GM19467 (cell line): ENCODE measurements around the gene RNF151.
"Not testable (repeated sequence)": the region's sequence is repeated elsewhere in the genome, so short reads cannot be mapped to it uniquely, and the experiment has no call there.

Experiments used
- ATAC-seq: cut with Tn5 transposase; IDR thresholded peaks from one replicate; pipeline ENCODE4 v1.9.1; 2021; ENCODE audit warnings: mild to moderate bottlenecking, moderate library complexity; ENCODE audit not compliant: unreplicated experiment

Gene RNF151, protein sequence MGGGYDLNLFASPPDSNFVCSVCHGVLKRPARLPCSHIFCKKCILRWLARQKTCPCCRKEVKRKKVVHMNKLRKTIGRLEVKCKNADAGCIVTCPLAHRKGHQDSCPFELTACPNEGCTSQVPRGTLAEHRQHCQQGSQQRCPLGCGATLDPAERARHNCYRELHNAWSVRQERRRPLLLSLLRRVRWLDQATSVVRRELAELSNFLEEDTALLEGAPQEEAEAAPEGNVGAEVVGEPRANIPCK

DNA sequence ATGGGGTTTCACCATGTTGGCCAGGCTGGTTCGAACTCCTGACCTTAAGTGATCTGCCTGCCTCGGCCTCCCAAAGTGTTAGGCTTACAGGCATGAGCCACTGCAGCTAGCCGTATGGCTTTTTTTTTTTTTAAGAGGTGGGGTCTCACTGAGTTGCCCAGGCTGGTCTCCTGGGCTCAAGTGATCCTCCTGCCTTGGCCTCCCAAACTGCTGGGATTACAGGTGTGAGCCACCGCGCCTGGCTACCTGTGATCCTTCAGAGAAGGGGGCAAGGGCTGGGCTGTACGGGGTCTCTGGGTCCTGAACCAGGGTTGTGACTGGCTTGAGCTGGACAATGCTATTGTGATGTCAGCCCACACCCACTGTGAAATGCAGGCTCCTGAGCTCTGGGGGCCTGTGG lies at the start of gene RNF151:
TSS of gene RNF151 (plus strand) at position 397 of the 400 bp plus-strand sequence. CDS start 26 bp downstream, outside the sequence.
- no peak for ATAC-seq

DNA sequence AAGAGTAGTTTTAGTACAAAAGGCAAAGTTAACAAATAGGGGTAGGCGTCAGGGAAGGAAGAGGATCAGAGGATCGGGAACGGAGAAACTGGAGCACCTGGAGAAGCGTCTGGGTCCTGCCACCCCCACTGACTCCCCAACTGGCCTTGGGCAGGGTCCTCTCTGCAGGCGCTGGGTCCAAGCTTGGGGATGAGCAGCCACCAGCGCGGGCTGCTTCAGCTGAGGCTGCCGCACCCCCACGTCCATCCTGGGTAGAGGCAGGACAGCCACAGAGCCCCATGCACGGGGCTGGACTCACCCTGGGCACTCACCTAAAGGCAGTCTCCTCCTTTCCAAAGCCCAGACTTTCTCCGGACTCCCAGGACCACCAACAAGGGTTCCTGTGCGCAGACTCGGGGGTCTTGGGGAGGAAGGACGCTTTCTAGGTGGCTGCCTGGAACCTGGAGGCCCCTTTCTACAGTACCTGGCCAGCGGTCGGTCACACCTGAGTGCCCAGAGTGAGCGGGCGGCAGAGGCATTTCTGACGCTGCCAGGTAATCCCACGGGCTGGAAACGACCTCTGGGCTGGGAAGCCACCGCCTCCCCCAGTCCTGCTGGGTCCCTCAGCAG lies 49.5 kb upstream of the RNF151 start:
- no peak for ATAC-seq

DNA sequence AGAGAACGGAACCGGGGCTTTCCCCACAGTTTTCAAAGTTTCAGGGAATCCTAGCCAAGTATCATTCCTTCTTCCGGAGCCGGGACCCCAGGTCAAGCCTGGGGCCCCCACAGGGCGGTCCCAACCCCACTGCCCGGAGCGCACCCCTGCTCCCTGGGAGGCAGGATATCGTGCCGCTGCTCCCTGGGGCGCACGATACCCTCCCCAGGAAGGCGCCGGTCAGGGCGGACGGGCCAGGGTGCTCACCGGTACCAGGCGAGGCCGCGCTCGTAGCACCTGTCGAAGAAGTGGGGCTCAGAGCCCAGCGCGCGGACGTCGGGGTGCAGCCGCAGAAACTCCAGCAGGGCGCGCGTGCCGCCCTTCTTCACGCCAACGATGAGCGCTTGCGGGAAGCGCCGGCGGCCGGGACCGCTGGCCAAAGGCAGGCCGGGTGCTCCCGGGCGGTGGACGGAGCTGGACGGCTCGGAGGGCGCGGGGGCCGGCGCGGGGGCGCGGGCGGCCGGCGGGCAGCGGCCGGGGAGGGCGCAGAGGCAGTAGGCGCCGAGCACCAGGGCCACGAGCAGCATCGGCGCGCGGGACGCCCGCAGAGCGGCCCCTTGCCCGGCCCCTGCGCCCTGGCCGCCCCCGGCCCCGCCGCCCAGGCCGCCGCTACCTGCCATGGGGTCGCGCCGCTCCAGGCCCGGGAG lies 48.8 kb upstream of the RNF151 start:
- ATAC-seq, result no peak

DNA sequence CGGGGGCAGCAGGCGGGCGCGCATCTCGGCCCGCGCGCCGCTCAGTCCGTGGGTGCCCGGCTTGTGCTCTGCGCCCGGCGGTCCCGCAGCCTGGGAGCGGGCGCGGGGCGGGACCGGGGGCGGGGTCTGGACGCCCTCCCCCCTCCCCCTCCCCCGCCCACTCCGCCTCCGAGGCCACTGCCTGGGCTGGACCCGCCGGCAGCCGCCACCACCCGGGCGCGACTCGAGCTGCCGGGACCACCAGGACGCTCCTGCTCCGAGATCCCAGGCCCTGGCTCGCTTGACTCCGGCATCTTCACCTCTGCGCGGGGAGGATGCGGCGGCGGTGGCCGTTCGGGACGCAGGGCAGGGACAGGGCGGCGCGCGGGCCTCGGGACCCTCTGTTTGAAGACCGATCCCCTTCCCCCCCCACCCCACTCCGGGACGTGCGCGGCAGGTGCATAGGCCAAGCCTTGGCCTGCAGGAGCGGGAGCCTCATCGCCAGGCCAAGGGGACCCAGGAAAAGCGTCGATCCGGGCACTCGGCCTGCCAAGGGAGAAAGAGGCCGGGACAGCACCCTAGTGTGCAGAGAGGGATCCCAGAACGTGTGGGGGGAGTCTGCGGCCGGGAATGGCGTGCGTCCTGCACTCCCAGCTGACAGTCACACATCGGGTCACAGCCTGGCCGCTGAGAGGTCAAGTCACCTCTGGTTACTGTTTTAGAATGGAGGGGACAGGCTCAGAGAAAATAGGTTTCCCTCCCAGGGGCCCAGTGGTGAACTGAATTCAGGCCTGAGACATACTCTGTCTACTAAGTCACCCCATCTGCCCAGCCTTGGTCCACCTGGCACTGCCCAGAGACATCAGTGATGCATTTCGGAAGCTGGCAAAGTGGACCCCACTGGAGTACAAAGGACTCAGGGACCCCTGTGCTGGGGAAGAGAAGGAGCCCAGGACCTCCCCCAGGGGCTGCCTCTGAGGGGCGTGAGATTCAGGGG lies 48.0 kb upstream of the RNF151 start, which contains the start of gene HS3ST6:
TSS of gene HS3ST6 (minus strand) at position 65 of the 976 bp plus-strand sequence. CDS start 92 bp downstream, outside the sequence.
- no peak for ATAC-seq

DNA sequence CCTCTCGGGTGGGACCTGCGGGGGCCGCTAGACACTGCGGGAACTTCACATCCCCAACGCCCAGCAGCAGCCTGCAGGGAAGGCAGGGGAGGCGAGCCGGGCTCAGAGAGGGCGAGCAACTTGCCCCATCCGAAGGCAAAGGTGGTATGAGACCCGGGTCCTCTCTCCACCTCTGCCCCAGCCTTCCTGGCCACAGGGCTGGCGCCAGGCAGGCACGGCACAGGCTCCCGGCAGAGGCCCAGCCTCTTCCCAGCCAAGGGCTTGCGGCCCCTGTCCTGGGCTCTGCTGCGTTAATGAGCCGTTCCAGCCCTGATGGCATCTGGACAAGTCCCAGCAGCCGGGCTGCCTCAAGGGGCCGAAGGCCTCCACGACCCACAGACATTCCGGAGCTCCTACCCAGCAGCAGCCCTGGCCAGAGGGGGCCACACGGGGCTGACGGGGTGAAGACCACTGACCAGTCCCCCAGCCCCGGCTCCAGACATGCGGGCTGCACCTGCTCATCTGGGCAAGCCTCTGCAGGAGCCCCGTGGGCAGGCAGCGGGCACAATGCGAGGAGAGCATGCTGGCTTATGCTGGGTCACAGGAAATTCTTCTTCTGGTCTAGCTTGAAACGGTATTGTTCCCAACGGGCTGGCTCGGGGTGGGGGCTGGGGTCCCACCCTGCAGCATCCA lies 47.2 kb upstream of the RNF151 start:
- ATAC-seq, result no peak

DNA sequence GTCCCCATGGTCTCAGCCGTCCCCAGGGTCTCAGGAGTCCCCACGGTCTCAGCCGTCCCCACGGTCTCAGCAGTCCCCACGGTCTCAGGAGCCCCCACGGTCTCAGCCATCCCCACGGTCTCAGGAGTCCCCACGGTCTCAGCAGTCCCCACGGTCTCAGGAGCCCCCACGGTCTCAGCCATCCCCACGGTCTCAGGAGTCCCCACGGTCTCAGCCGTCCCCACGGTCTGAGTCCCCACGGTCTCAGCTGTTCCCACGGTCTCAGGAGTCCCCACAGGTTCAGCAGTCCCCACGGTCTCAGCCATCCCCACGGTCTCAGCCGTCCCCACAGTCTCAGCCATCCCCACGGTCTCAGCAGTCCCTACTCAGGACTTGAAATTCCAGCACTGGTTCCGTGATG lies 46.5 kb upstream of the RNF151 start:
- not testable (repeated sequence) for ATAC-seq

DNA sequence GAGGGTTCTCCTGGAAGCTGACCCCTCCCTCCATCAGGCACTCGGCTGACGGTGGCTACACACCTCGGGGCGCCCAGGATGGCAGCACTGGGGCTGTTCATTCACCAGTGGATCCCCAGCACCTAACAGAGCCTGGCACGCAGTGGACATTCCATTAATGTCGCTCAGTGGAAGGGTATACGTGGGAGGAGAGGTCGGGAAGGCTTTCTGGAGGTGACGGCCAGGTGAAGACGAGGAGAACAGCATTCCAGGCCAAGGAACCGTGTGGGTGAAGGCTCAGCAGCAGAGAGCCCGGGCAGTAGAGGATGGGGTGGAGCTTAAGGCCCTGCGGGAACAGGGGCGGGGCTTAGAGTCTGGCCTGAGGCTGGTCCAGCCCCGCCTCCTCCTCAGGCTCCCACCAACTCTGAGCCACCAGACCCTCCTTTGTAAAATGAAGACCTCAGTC lies 45.9 kb upstream of the RNF151 start:
- no peak for ATAC-seq

DNA sequence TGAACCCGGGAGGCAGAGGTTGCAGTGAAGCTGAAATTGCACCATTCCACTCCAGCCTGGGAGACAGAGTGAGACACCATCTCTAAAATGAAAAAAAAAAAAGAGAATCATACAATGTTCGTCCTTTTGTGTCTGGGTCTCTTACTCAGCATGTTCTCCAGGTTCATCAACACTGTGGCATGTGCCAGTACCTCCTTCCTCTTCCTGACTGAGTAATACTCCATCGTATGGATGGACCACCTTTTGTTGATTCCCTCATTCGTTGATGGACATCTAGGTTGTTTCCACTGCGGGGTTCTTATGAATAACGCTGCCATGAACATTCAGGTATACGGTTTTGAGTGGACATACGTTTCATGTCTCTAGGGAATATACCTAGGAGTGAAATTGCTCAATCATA lies 44.3 kb upstream of the RNF151 start:
- no peak for ATAC-seq

DNA sequence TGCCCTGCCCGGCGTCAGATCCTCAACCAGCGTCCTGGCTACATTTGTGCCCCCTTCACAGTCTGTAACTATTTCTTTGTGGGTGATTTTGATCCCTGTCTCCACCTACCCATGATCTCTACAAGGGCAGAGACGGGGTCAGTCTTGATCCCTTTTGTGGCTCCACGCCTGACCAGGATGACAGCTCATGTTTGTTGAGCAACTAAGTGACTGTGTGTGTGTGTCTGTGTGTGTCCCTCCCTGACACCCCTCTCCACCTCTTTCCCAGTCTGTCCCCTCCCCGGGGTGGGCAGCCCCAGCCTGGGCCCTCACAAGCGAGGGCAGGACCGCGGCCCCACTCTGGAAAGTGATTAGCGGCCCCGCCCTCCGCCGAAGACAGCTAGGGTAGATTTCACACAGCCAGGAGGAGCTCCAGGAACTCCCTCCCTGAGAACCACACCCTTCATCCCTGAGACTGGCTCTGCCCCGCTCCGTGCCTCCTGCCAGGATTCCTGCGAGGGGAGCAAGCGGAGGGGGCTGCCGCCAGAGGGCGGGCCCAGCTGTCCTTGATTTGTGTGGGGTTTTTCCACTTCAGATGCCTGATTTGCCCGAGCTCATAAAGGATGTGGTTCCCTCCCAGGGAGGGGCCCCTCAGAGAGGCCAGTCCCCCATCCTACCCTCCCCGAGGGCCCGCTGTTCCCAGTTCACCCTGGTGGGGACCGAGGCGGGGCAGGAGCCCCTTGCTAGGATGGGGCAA lies 43.2 kb upstream of the RNF151 start:
- no peak for ATAC-seq

DNA sequence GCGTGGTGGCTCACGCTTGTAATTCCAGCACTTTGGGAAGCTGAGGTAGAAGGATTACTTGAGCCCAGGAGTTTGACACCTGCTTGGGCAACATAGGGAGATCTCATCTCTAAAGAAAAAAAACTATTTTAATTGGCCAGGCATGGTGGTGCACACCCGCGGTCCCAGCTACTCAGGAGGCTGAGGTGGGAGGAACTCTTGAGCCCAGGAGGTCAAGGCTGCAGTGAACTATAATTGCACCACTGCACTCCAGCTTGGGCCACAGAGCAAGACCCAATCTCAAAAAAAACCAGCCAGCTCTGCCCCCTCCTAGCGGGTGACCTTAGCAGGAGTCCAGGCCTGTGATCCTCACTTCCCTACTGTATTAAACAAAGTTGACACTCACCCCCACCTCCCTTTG lies 42.6 kb upstream of the RNF151 start:
- no peak for ATAC-seq

DNA sequence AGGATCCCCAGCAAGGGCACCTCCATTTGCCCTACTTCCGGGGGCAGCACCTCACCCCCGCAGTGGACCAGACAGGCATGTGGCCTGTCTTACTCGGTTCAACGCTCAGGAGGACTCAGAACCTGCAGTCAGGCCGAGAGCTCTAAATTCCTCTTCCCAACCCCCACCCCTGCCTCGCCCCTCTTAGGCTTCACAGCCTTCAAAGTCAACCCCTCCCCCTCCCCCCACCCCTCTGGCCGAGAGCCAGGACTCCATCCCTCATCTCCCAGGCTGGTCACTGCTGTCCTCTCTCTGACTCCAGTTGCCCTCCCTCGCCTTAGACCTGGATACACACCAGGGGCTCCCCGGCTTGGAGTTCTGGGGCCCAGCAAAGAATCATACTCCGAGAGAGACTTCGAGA lies 40.4 kb upstream of the RNF151 start:
- no peak for ATAC-seq

DNA sequence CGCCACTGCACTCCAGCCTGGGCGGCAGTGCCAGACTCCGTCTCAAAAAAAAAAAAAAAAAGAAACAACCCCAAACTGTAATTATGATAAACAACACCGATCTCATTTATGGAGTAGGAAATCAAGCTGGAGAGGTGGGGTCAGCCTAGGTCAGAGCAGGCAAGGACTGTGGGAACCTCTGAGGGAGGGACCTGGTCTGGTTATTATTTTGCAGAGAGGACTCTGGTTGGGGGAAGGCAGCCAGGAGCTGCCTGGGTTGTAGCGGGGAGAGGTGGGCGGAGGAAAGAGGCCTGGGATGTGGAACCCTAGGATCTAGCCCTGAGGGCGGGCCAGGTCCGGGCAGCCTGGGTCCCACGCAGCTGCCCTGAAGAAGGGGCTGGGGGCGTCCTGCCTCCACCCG lies 37.6 kb upstream of the RNF151 start:
- no peak for ATAC-seq

DNA sequence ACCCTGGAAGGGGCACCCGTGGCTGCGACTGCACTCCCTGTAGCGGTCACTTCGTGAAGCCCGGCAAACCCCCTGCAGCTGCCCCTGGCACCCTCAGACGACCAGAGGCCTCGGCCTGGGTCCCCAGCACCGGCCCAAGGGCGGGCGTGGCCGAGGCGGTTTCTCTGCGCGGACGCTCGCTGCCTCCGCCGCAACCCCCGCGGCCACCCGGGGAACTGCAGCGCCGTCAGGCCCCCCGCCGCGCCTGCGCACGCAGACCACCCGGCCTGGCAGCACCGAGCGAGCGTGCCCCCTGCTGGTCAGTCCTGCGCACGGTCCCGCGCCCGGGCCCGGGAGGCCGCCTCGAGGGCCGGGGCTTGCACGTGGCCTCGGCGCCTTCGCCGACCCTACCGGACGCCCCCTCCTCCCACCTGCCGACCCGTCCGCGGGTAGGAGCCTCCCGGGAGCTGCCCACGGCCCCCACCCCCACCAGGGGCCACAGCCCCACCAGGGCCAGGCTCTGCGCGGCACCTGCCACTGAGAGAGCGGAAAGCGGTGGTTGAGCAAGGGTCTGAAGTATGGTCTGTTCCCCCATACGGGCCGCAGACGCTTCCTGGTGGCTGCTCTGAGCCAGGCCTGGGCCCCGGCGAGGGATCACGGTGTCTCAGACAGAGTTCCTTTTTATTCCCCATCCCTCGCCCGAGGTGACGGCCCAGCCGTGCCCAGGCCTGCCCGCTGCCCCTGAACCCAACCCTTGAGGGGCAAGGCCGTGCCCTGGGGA lies 36.9 kb upstream of the RNF151 start:
- peak; percentile 76 for ATAC-seq

DNA sequence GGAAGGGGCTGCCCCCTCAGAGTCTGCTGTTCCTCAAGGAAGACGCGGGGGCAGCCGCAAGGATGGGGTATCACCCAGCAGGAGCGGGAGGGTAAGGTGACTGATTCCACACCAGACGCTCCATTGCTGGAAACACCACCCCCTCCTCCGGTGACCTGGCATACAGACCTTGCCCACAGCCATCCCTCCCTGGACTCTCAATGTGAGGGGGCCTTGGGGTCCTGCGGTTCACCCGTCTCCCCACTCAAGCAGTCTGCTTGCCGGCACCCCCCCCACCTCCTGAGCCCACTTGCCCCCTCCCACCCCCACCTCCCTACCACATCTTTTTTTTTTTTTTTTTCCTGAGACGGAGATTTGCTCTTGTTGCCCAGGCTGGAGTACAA lies 36.3 kb upstream of the RNF151 start:
- no peak for ATAC-seq

DNA sequence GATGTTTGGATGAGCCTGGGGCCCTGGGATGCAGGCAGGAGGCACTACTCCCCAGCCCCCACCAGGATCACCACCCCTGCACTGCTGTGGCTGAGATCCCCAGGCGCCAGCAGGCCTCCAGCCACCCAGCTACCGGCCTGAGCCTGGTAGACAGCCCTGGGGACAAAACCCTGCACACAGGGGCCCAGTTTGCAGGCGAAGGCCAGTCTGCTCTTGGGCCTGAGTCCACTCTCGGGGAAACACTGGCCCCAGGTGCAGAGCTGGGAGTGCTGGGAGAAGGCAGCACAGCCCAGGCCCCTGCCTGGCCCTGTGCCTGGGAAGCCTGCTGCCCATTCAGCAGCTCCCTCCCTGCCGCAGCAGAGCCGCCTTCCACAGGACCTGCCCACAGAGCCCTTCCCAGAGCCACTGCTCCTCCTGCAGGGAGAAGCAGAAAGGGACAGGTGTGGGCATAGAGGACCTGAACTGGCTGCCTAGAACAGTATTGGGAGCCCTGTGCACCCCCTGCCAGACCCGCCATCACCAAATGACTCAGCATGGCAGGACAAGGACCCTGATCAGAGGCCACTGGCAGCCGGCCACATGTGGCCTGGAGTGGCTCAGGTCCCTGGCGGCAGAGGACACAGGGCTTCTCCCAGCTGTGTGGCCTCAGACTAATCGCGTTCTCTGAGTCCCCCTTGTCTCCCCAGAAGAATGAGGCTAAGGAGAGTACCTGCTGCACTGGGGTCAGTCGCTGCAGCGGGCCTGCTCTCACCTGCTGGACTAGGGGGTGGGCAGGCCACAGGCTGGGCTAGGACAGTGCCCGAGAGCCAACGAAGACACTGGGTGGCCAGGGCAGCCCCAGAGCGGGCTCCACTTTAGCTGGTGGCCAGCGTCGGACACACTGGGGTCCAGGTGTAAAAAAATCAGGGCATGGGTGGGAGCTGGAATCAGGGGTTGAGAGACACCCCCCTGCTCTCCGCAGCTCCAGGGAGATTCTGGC lies 34.3 kb upstream of the RNF151 start:
- ATAC-seq, result no peak

DNA sequence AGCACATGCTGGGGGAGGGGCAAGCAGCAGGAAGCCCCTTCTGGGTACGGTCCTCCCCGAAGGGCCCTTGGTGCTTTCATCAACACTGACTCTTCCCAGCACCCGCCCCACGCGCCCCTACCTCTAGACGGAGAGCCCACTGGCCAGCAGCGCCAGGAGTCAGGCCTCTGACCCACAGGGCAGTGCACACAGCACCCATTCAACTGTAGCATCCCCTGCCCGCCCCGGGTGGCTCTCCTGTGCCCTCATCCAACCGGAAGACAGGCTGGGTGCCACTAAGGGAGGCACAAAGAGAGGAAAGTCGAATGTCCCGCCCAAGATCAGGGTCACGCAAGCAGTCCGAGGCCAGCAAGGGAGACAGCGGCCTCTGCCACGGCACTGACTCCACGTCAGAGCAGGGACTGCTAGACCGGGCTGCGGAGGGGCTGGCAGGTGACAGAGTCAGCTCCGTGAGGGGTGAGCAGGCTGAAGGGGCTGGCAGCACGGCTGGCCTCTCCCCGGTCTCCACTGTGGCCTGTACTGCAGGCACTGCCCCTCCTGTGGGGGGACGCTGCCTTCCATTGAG lies 33.5 kb upstream of the RNF151 start:
- no peak for ATAC-seq

DNA sequence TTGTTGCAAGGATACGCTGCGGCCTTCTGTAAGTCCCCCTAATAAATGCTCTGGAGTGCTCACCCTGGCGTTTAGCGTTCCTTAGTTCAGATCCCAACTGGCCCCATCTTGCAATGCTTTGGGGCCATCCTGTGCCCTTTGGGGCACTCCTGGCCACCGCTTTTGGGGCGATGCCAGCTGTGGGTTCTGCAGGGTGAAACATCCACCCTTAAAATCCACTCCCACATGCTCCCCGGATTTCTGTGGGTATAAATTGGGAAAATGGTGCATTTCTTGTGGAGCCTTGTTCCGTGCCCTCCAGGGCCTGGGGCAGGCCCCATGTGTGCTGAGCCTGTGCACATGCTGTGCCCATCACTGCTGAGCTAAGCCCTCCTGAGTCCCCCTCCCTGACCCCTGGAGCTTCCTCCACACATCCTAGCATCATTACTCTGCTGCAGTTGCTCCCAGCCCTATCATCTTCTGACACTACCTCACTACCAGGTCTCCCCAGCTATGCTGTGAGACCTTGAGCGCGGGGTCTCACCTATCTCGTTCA lies 29.6 kb upstream of the RNF151 start:
- ATAC-seq, result no peak
